Ovary (tissue), 9 donors: ENCODE data around the gene KRTAP10-7. TPM values are rescaled to one million over a fixed set of nuclear protein-coding genes. Genes with fewer than 3 reads are reported as not detected.

Source experiments
- DNase-seq, 5 donors: peaks; one replicate each; pipeline ENCODE4 v3.0.0-alpha.2; 2019 to 2020
- H3K27ac ChIP-seq, 2 donors: fragments of 200-600 bp; one replicate each; pipeline versions ENCODE4 v1.5.1 to v1.8.0; 2019 to 2022
- H3K27me3 ChIP-seq: fragments of 200-600 bp; one replicate; pipeline ENCODE4 v1.8.0; 2022
- H3K36me3 ChIP-seq: fragments of 200-600 bp; sonication (generic); one replicate; pipeline ENCODE4 v1.5.1; 2019
- H3K4me1 ChIP-seq: one replicate; pipeline ENCODE4 v1.8.1; 2013; ENCODE audit warnings: mild to moderate bottlenecking, moderate library complexity; ENCODE audit not compliant: insufficient read depth
- H3K4me3 ChIP-seq: fragments of 200-600 bp; sonication (generic); one replicate; pipeline ENCODE4 v1.5.1; 2017
- H3K9me3 ChIP-seq, 2 donors: fragments of 200-600 bp in 1 of 2; sonication (generic) in 1 of 2; one replicate each; pipeline versions ENCODE4 v1.5.1 to v1.8.1; 2013 to 2019; ENCODE audit warnings: mild to moderate bottlenecking in 1 of 2, moderate library complexity in 1 of 2
- CTCF ChIP-seq, 3 donors: fragments of 450-650 bp in 2 of 3; fragments of 200-600 bp in 1 of 3; IDR thresholded peaks; one replicate each; pipeline versions ENCODE4 v1.5.1 to v1.8.0; 2016 to 2022; ENCODE audit warnings: antibody characterized with exemption in 3 of 3, mild to moderate bottlenecking in 1 of 3
- EP300 ChIP-seq: sonication (generic); formaldehyde crosslinking; IDR thresholded peaks from one replicate; pipeline ENCODE4 v1.6.1; 2017; ENCODE audit warnings: antibody characterized with exemption
- POLR2A ChIP-seq: fragments of 450-650 bp; IDR thresholded peaks from one replicate; pipeline ENCODE4 v1.6.1; 2017; ENCODE audit warnings: antibody characterized with exemption, mild to moderate bottlenecking, moderate library complexity
- WGBS, 3 donors: extraction: QIAGEN DNeasy Blood & Tissue Kit in 1 of 3; methylation state at CpG; one replicate each; pipeline versions ENCODE4 v1.1.5 to v1.1.7; 2013 to 2017; 5-methylcytosine and 5-hydroxymethylcytosine counted together
- intact Hi-C, 4 donors: fragments of 100-400 bp; cut with DNase I; formaldehyde crosslinking; loops; one replicate each; pipeline versions ENCODE4 v1.11.0 to v1.15.1; 2022 to 2023
- polyA plus RNA-seq, 2 donors: library from polyadenylated mRNA; stranded (reverse); fragments of 200-250 nt in 1 of 2; fragments of 350-450 nt in 1 of 2; fragmentation: Illumina TruSeq in 1 of 2; extraction: RNeasy Lipid Tissue Mini Kit (QIAGEN cat#74804) in 1 of 2; gene quantifications; one replicate each; pipeline ENCODE4 v1.2.3, GENCODE V29; 2013 to 2014
- total RNA-seq, 7 donors: library from RNA; depleted of rRNA in 2 of 7; stranded (reverse); fragments of >200 nt in 2 of 7; fragmentation: NEBNext Ultra II Directional in 3 of 7; extraction: Animal tissue kit (Norgen Biotek cat#: 25700) in 3 of 7; gene quantifications; one replicate each; pipeline versions ENCODE4 v1.1.0 to v1.2.4, GENCODE V29; 2016 to 2023
- donor health status: DM: no; HTN: no; CAD: no; lungs with moderate emphysema.
- donor health status: DM: no; HTN: no; CAD: no.
- donor health status: Bipolar disorder and iron deficiency.
- donor health status: DM: yes; HTN: yes; CAD: no.
- donor health status: DM: no; HTN: no; CAD: no.
- donor health status: DM: yes; HTN: yes; CAD: no.

KRTAP10-7 gene
- total and polyA plus RNA-seq, 9 donors, result not detected

GRCh38 chr21:44648557-44649311, 48.3 kb downstream of the KRTAP10-7 start:
- intact Hi-C loops, result no loop called here
- no peaks in the 10 kb centered on the region for H3K27me3 ChIP-seq
- no peaks in the 10 kb centered on the region for H3K36me3 ChIP-seq
- WGBS, 3 donors, result 66 to 72% (median 67%) methylated on average over 25 to 33 of the region's 33 CpGs
- H3K9me3 ChIP-seq, result no peaks in the 10 kb centered on the region
- TF ChIP-seq POLR2A, result no peak
- TF ChIP-seq EP300, result no peak
- TF ChIP-seq CTCF (IDR thresholded peaks at IDR 0.05), result no peak
- no peak for DNase-seq
- H3K4me3 ChIP-seq, result no peak overlapping the region
- H3K4me1 ChIP-seq, result no peaks in the 10 kb centered on the region
- H3K27ac ChIP-seq, result no peak overlapping the region

GRCh38 chr21:44649521-44650100, 49.2 kb downstream of the KRTAP10-7 start:
- TF ChIP-seq EP300, result no peak
- TF ChIP-seq CTCF (IDR thresholded peaks at IDR 0.05), result no peak
- no peak for TF ChIP-seq POLR2A
- no peaks in the 10 kb centered on the region for H3K36me3 ChIP-seq
- H3K4me3 ChIP-seq, result no peak overlapping the region
- no peaks in the 10 kb centered on the region for H3K4me1 ChIP-seq
- no peaks in the 10 kb centered on the region for H3K27me3 ChIP-seq
- DNase-seq, result no peak
- H3K9me3 ChIP-seq, result no peaks in the 10 kb centered on the region
- intact Hi-C loops, result no loop called here
- 74 to 80% (median 76%) methylated on average over 13 to 18 of the region's 18 CpGs for WGBS, 3 donors
- no peak overlapping the region for H3K27ac ChIP-seq

GRCh38 chr21:44650265-44650972, 50.0 kb downstream of the KRTAP10-7 start:
- Histone ChIP-seq H3K27me3 (no peaks in the 10 kb centered on the region), H3K27ac (no peak overlapping the region), H3K4me1 (no peaks in the 10 kb centered on the region), H3K36me3 (no peaks in the 10 kb centered on the region), H3K4me3 (no peak overlapping the region), H3K9me3 (no peaks in the 10 kb centered on the region)
- WGBS, 3 donors, result 87 to 90% (median 89%) methylated on average over 20 of the region's 20 CpGs
- intact Hi-C loops, result no loop called here
- TF ChIP-seq CTCF (IDR thresholded peaks at IDR 0.05) (no peak), EP300 (no peak)
- DNase-seq, result no peak

GRCh38 chr21:44650973-44651675, 50.7 kb downstream of the KRTAP10-7 start:
- Histone ChIP-seq H3K4me3 (no peak overlapping the region), H3K9me3 (no peaks in the 10 kb centered on the region), H3K27me3 (no peaks in the 10 kb centered on the region), H3K27ac (no peak overlapping the region), H3K4me1 (no peaks in the 10 kb centered on the region), H3K36me3 (no peaks in the 10 kb centered on the region)
- intact Hi-C loops, result no loop called here
- no peak for DNase-seq
- 79 to 85% (median 83%) methylated on average over 12 of the region's 12 CpGs for WGBS, 3 donors
- TF ChIP-seq POLR2A (no peak), CTCF (IDR thresholded peaks at IDR 0.05) (no peak), EP300 (no peak)
